Iris pigment epithelial cell (primary cell): ENCODE data around the gene LDLRAD1.
"Not testable (repeated sequence)": the region's sequence is repeated elsewhere in the genome, so short reads cannot be mapped to it uniquely, and the experiment has no call there.

ENCODE experiments used
- DNase-seq: peaks from one replicate; pipeline ENCODE4 v3.0.0-alpha.2; 2011; ENCODE audit warnings: low read depth

The LDLRAD1 gene, protein sequence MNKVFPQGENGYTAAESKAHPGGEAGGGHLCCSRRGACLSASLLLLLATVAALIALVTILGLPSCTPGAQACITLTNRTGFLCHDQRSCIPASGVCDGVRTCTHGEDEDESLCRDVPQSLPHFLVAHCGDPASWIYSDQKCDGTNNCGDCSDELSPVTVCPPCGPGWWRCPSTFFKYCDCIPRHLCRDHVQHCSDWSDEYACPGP

DNA sequence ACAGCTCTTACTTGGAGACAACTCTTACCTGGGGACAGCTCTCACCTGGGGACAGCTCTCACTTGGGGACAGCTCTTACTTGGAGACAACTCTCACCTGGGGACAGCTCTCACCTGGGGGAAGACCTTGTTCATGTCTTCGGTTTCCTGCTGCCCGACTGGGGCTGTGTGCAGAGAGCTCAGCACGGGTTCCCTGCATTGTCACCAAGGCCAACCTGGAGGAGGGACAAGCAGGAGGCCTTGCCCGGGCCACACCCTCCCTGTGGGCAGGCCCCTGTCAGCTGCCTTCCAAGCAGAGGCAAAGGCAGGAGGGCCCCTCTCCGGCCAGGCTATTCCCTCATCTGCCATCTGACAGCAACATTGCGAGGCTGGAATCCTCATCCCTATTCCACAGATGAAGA lies at the start of gene LDLRAD1:
Gene LDLRAD1 (minus strand): TSS at position 208 of the 400 bp plus-strand sequence. CDS start 74 bp downstream, at position 134.
- DNase-seq = no peak

DNA sequence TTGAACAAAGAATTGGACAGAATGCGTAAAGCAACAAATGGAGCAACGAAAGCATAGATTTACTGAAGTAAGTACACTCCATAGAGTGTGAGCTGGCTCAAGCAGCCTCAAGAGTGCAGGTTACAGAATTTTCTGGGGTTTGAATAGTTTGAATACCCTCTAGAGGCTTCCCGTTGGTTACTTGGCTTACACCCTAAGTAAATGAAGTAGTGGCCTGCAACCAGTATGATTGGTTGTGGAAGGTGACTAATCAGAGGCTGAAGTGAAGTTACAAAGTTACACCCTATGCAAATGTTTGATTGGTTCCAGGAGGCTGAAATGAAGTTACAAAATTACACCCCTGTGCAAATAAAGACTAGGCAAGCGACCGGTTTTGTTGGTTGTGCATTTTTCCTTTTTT lies 46.3 kb upstream of the LDLRAD1 start:
- DNase-seq = peak; percentile 18

DNA sequence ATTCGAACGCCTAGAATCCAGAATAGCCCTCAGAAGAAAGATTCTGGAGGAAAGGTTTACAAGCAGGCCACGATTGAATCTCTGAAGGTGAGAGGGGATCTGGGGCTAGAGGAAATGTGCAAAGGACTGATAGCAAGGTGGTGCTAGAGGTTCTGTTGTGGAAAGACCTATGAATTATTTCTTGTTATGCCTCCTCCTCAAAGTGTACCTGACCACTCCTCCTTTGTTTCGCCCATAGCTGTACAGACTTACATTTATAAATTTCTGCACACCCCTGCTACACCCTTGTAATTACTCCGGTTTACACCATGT lies 36.4 kb upstream of the LDLRAD1 start:
- DNase-seq = no peak

DNA sequence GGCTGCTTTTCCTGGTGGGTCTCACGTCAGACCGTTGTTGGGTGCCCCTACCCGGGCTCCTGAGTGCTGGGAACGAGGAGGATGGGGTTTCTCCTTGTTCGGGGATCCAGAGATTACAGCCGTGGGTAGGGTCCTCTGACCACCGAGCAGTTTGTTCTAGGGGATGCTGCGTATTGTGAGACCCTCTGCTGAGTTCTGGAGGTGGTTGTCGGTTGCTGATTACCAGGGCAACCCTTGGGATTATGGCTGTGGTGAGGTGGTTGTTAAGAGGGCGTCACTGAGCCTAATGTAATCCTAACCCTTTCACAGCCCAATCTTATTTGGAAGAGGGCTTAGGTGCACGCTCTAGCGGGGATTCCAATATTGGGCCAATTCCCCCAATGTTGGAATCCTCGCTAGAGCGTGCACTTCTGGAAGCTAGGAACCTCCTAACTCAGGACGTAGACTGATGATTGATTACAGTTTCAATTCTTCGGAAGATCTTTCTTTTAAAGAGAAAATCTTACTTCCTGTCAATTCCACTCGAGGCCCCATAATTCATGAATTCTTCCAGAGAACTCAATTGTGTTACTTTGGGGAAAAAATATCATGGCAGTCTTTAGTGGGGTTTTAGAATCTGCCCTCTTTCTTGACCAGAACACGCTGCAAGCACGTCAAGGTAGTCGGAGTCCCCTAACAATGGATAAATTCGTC lies 35.9 kb upstream of the LDLRAD1 start:
- peak; percentile 23 for DNase-seq

DNA sequence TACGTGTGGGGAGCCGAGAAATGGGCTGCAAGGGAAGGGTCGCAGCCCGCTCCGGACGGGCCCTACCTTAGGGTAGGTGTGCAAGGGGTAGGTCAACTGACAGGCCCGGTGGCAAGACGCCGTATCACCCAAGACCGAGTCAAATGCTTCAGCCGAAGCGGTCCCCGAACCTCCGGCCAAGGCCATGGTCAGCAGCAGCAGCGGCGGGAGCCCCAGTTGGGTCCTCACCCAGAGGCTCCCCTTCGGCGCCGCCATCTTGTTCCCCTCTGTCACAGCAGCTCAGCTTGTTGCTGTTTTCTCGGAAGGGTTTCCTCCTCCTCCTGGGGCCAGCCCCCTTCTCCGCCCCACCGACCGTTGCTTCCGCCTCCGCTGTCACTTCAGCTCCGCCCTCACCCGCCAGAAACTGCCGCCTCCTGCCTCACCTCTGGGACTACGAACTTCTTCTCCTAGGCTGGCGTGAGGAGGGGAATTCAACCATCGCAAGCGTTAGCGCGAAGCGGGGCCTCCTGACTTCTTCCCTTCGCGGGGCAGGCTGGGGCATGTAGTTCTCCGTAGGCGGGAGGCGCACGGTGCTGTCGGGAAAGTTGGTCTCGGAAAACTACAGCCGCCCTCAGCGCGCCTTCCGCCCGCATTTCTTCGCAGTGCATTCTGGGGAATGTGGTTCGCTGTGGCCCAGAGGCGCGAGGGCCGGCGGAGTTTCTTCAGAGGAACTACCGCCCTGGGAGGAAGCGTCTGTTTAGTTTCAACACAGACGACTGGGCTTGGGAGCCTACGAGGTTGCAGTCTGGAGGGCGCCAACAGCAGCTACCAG lies 35.2 kb upstream of the LDLRAD1 start, which contains the start of the genes TCEANC2 and TMEM59:
Gene TCEANC2 (plus strand): TSS at position 675 of the 811 bp plus-strand sequence. CDS start 815 bp downstream, outside the sequence.
Gene TMEM59 (minus strand): TSS at position 271 of the 811 bp plus-strand sequence. CDS start 16 bp downstream, at position 255.
- peak; percentile 100 for DNase-seq

DNA sequence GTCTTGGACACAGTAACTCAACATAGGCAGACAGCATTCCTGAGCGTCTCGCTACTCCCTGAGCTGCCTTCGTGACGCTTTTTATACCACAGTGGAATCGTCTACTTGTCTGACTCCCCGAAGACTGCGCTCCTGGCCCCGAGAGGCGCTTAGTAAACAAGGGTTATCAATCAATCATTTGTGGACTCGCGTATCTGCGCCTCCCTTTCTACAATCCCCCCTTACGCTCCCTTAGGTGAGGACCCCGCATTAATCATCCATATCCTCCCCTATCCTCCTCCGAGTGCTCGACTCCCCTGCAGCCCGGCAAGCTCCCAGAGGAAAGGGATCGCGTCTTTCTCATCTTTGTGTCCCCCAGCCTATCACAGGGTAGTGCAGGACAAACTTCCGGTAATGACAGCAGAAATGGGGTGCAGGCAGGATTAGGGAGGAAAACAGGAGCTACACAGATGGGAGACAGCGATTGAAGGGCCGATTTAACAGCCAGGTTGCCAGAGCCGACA lies 34.5 kb upstream of the LDLRAD1 start:
- DNase-seq = peak; percentile 79

DNA sequence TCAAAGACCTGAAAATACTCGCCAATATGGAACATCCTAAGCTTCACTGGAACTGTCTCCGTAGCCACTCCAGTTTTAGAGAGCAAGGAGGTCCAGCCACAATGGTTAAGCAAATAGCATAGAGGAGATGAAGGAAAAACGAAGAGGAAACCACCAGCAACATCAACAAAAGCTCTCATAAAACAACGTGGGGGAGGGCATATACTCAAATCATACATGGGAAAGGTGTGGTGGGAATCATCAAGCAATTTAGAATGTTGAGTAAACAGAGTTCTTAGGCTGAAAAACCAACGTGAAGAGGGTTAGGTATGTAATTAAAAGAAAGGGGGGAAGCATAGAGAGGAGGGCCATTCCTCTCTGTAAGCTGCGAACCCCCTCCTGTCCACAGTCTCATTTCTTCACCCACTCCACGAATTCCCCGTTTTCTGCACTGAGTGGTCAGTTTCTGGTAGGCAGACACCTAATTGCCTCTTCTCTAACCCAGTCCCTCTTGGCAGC lies 34.0 kb upstream of the LDLRAD1 start:
- DNase-seq = no peak

DNA sequence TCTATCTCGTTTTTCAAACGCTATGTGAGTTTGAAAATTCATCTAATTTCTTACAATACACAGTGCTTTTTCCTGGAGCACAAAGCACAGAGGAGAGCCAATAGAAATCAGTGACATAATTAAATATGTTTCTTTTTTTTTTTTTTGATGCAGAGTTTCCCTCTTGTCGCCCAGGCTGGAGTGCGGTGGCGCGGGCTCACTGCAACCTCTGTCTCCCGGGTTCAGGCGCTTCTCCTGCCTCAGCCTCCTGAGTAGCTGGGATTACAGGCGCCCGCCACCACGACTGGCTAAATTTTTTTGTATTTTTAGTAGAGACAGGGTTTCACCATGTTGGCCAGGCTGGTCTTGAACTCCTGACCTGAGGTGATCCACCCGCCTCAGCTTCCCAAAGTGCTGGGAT lies 32.4 kb upstream of the LDLRAD1 start:
- not testable (repeated sequence) for DNase-seq

DNA sequence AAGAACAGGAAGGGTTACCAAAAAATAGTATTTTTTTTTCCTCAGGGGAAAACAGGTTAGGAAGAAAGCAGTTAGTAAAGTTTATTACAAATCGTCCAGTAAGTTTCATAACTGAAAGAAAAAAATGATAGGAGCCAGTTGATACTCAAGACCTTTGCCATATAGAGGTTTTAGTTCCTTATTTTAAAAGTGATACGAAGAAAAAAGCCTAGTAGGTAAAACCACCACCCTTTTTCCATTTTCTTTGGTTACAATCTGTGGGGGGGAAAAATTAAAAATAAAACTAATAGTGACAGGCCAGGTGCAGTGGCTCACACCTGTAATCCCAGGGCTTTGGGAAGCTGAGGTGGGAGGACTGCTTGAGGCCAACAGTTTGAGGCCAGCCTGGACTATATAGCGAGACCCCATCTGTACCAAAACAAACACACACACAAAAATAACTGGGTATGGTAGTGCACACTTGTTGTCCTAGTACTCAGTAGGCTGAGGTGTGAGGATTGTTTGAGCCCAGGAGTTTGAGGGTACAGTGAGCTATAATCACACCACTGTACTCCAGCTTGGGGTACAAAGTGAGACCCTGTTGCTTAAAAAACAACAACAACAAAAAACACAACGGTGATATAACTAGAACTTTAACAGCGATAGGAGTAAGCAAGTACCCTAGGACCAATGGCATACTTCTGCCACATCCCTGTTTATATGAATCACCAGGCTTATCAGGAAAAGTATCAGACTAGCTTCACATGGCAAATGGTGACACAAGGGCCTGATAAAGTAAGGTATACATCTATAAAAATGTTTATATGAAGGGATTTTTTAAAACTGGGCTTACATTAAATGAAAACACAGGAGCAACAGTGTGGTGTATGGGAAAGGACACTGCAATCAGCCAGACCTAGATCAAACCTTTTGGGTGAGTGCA lies 29.7 kb upstream of the LDLRAD1 start:
- peak; percentile 36 for DNase-seq

DNA sequence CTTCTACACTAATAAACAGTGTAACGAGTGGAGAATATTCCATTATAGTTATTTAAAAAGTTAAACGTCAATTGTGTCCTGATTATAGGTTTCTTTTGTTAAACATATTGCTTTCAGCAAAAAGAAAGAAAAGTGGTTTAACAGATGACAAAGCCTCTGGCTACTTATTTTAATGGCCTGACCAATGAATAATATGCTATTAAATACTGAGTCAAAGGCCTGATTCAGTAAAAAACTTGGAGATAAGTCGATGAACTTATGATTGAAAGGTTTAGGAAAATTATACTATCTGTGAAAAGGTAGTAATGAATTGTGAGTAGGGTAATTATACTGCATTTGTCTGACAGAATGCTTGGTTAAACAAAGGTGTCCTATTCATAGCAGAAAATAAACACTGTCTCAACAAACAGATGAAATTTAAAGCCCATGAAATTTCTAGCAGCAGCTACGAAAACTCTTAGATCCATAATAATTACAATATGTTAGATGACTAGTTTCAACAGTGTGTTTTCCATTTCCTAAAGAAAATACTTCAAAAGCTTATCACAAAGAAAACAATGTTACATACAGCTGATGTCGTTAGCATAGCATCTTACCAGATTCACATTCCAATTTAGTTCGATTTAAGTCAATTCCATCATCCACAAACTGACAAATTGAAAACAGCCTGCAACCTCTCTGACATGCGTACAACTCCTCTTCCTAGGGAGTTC lies 28.8 kb upstream of the LDLRAD1 start:
- DNase-seq = no peak

DNA sequence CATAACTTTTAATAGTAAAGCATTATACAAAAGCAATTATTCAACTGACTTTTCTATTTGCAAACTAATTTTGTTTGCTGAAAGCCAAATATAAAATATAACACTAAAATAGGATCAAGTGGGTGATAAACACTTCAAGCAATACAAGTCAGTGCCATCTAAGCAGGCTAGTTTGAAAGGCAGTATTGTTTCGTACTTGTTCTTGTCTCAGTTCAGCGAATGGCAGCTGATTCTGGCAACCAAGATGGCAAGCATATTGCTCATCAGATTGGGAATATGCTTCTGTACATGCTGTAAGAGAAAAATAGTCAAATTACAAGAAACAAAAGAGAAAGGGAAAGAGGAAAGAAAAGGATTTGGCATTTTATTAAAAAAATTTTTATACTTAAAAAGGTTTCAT lies 27.5 kb upstream of the LDLRAD1 start:
- DNase-seq = no peak

DNA sequence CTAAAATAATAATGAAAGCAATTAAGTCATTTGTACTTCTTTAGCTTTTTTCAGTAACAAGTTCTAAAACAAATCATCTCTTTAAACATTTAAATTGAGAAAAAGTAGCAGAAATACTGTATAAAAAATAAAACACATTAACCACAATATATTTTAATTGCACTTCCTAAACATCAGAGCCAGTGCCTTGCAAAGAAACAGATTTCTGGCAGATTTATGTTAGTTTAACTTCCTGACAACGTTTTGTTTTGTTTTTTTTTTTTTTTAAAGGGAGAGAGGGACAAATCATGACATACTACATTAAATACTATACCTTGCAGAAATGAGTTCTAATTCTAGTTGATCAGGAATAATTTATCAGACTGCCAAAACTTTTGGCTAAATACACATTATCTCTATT lies 23.8 kb upstream of the LDLRAD1 start:
- DNase-seq = no peak

DNA sequence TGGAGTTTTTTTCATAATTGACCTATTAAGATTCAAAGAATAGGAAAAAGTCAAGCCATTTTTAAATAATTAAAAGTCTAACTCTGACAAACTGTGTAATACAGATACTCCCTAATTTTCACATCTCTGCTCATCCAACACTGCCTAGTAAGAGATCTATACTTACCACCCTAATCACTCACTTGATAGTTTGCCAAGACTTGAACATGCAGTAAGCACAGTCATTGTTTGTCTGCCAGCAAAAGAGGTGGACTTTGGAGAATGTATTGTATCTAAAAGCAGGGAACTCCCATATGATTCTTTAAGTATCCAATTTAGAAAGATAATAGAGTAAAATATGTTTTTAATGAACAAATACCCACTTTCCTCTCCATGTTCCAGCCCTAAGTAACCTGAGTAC lies 19.5 kb upstream of the LDLRAD1 start:
- DNase-seq = peak; percentile 70

DNA sequence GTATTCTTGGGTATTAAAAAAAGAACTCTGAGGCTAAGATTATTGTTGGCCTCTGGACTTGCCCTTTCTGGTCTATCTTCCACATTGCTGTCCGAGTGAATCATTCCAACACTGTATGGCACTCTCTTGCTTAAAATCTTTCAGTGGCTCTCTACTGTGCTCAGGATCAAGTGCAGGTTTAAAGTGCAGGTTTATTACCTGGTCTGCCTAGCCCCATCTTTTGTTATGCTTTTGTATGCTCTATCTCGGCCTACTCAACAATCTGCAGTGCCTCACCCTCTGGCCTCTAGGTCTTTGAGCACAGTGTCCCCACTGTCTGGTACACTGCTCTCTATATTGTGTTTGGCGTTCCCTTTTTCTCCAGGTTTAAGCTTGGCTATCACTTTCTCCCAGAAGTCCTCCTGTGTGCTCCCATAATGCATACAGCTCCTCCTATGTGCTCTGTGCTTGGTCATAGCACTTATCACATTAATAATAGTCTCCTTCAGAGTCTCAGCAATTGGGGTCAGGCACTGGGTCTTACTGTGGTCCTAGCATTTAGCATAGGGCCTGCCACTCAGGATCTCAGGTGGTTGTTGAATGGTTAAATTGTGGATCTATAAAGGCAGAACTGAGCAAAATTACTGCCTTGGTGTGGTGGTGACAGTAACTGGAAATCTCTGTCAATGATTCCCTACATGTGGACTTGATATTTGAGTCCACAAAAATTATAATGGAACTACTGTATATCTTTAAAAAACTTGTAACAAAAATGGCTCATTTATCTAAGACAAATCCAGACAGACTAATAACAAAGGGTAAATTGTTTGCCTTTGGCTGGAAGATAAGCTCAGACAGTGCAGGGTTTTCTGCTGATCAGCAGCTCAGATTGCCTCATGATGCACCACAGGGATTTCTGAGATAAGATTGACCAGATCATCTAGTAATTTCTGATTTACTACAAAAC lies 10.6 kb upstream of the LDLRAD1 start:
- DNase-seq = peak; percentile 58

DNA sequence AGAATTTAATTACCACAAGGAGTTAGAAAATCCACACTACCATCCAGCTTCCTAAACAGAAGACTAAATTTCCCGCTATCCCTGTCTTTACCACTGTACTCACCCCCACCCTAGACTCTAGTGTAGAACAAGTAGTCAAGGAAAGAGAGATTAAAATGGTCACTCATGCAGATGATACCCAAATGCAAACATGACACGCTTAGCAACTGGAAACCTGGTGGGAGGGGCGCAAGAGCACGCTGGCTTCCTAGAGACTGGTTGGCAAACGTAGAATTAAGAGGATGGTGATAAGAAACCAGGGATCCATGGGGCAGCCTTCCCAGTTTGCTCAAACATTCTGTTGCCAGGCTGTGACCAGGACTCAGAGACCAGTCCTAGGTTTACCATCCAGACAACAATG lies 9.9 kb upstream of the LDLRAD1 start:
- DNase-seq = no peak

DNA sequence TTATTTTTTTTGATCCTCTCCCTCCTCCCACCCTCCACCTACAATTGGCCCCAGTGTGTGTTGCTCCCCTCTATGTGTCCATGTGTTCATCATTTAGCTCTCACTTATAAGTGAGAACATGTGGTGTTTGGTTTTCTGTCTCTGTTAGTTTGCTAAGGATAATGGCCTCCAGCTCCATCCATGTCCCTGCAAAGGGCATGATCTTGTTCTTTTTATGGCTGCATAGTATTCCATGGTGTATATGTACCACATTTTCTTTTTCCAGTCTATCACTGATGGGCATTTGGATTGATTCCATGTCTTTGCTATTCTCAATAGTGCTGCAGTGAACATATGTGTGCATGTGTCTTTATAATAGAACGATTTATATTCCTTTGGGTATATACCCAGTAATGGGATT lies 6.8 kb upstream of the LDLRAD1 start:
- DNase-seq = not testable (repeated sequence)

DNA sequence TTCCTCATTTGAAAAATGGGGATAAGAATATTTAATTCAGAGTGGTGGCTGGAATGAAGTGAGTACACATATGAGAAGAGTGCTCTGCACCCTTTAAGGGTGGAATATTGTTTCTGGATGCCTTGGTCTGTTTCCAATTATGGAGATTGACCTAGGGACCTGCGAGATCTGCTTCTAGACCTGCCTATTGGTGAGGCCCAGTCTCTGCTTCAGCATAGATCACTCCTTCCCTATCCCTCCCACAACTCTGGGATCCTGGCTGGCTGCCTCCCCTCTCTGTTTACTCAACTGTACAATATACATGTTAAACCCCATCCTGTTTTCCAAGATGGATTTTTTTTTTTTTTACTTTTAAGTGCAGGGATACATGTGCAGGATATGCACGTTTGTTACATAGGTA lies 6.4 kb upstream of the LDLRAD1 start:
- no peak for DNase-seq

DNA sequence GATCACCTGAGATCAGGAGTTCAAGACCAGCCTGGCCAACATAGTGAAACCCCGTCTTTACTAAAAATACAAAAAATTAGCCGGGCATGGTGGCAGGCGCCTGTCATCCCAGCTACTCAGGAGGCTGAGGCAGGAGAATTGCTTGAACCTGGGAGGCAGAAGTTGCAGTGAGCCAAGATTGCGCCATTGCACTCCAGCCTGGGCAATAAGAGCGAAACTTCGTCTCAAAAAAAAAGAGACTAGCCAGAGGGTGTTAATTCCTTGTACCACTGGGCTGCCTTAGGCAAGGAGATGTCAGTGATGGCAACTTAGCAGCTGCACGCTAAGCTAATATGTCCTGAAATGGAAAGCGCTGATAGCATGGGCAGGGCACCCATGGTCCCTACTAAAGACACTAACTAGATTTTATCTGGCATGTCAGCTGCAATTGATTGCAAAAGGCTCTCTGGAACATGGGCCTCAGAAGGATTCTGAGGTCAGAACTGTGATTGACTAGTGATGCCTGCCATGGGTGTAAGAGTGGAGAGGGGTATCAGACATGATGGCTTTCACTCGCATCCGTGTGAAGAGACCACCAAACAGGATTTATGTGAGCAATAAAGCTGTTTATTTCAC lies 1.7 kb upstream of the LDLRAD1 start:
- DNase-seq = not testable (repeated sequence)

DNA sequence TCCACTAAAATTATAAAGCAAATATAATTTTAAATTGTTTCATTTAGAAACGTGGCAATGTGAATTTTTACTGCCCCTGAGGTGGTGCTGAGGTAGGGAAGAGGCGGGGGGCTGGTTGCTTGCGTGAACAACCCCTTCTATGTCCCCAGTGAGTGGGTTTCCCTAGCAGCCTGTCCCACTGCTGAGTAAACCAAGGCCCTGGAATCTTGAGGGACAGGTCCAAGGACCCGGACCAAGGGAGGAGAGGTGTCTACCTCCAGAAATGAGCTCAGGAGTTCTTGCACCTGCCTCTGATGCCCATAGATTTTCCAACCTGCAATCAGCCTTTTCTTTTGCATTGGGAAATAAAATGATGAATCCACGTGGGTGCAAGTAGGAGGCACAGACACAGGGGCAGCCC lies 649 bp upstream of the LDLRAD1 start:
- DNase-seq = no peak
